ENCODE measurements around the gene SLC17A5. TPM values are rescaled to one million over a fixed set of nuclear protein-coding genes. Genes with fewer than 3 reads are reported as not detected.
A peak's percentile ranks its signal among the peaks of the same experiment; 100 is the strongest.

SLC17A5 gene
- total and polyA plus RNA-seq, 10 of the 15 experiments (the other 5 are each of a cell fraction or from before 2014, with no cell fraction given): 2.3 to 7.2 (median 5.0) TPM

GRCh38 chr6:73547036-73547435, 106.8 kb downstream of the SLC17A5 start:
- POLR2A ChIA-PET: interaction anchor here (0.7 to 1.5 kb wide), 3 partner anchors 10 to 38 kb away, joined by 3 to 4 read pairs (median 3); no protein-coding TSS in a partner anchor
- FAIRE-seq (no peak), ATAC-seq (peak; percentile 29; the same call in 2 of the 3 replicates), DNase-seq (ENCODE audit: low read depth, low spot score) (no peak)
- Histone ChIP-seq H3K79me2 (ENCODE audit: control insufficient read depth, insufficient read depth, low read length) (no peaks in the 10 kb centered on the region), H3K4me2 (ENCODE audit: control insufficient read depth, insufficient read depth) (no peak overlapping the region), H3K9ac (ENCODE audit: control insufficient read depth, insufficient read depth, low read length) (no peak overlapping the region), H3K4me3 (no peak overlapping the region), H3K4me1 (ENCODE audit: control insufficient read depth, insufficient read depth, low read length) (no peaks in the 10 kb centered on the region), H3K9me3 (replicated peaks; ENCODE audit: control insufficient read depth, insufficient read depth, low read length) (no peaks in the 10 kb centered on the region), H4K20me1 (ENCODE audit: control insufficient read depth, insufficient read depth) (no peaks in the 10 kb centered on the region), H3K36me3 (ENCODE audit: control insufficient read depth in 2 of 2, insufficient read depth in 2 of 2, low read length in 1 of 2) (no peaks in the 10 kb centered on the region), H3K27ac (ENCODE audit: control insufficient read depth, insufficient read depth) (no peak overlapping the region), H3K27me3 (replicated peaks in 1 of 2; ENCODE audit: control insufficient read depth in 2 of 2, insufficient read depth in 2 of 2, low read length in 1 of 2) (no peaks in the 10 kb centered on the region), H2AFZ (ENCODE audit: control insufficient read depth, low read depth, low read length) (no peak overlapping the region)
- CTCF ChIA-PET: interaction anchor here (3.4 kb wide), 1 partner anchor 11 kb away, joined by 18 read pairs; no protein-coding TSS in a partner anchor
- WGBS (ENCODE audit: insufficient coverage, insufficient replicate concordance, low lambda C conversion rate, missing lambda C conversion rate): 23% methylated on average over 1 of the region's 1 CpG
- TF ChIP-seq SPI1 (IDR thresholded peaks at IDR 0.05; ENCODE audit: borderline replicate concordance, insufficient read depth, low read depth, low read length) (peak; percentile 26; the same call in 1 of the 2 replicates), RB1 (IDR thresholded peaks at IDR 0.05; ENCODE audit: borderline replicate concordance) (no peak), CREB1 (IDR thresholded peaks at IDR 0.05; ENCODE audit: low read depth) (no peak), RUNX3 (IDR thresholded peaks at IDR 0.05; ENCODE audit: low read length) (peak; percentile 11; the same call in 1 of the 2 replicates), ETV6 (conservative IDR thresholded peaks at IDR 0.05 in 1 of 2, IDR thresholded peaks at IDR 0.05 in 1 of 2; ENCODE audit: borderline replicate concordance in 1 of 2, low read depth in 1 of 2) (no peak), RBBP5 (conservative IDR thresholded peaks at IDR 0.05) (no peak)
- SMC1A ChIA-PET (ENCODE audit: uncharacterized antibody, unreplicated experiment): interaction anchor here (0.6 to 2.9 kb wide), 4 partner anchors 11 to 33 kb away, joined by 3 to 21 read pairs (median 6); no protein-coding TSS in a partner anchor
- intact Hi-C loops (cut with micrococcal nuclease; ENCODE audit: unreplicated experiment) (no loop called here), in situ Hi-C loops (cut with MboI) (no loop called here)
- BruUV-seq (replicated peaks): no TSS peak
- RAD21 ChIA-PET (ENCODE audit: unreplicated experiment): interaction anchor here (0.6 to 2.0 kb wide), 3 partner anchors 14 to 1977 kb away, joined by 3 to 5 read pairs (median 3); no protein-coding TSS in a partner anchor

Small RNAs within 50 kb of the gene (small RNA-seq; reads per million reads assigned to genes)
- not detected for gene RPS27P15

Other genes starting within 250 kb of the SLC17A5 start
- gene CGAS, start 201.7 kb downstream of the SLC17A5 start, total RNA-seq (2014; rRNA removed): 30.2 and 32.5 TPM in 2 replicates
- 23.5 and 24.9 TPM in 2 replicates for gene CGAS, start 201.7 kb downstream of the SLC17A5 start, total RNA-seq (2014; rRNA removed; fragmentation: Illumina TruSeq; extraction: Trizol)
- 25.7 and 25.8 TPM in 2 replicates for gene CGAS, start 201.7 kb downstream of the SLC17A5 start, total RNA-seq (2021)
- gene CGAS, start 201.7 kb downstream of the SLC17A5 start, polyA plus RNA-seq (2011; rRNA removed): 15.3 and 23.3 TPM in 2 replicates
- 13.1 and 15.5 TPM in 2 replicates for gene CGAS, start 201.7 kb downstream of the SLC17A5 start, polyA plus RNA-seq (2014; fragmentation: Illumina TruSeq; extraction: Trizol)
- gene CGAS, start 201.7 kb downstream of the SLC17A5 start, polyA plus RNA-seq (2014; fragmentation: Nextera tagmentation; extraction: Ambion mirVana): 1 to 10 TPM; 4.7 to 7.9 TPM
- 16.9 and 19.9 TPM in 2 replicates for gene CGAS, start 201.7 kb downstream of the SLC17A5 start, polyA plus RNA-seq (2014; rRNA removed)
- 10 to 100 TPM; 24.2 to 25.5 TPM for gene CGAS, start 201.7 kb downstream of the SLC17A5 start, polyA plus RNA-seq (2016; fragmentation: Nextera tagmentation; extraction: Ambion mirVana)
- gene MTO1, start 192.3 kb downstream of the SLC17A5 start, total RNA-seq (2014; rRNA removed): 40.4 and 41.8 TPM in 2 replicates
- gene MTO1, start 192.3 kb downstream of the SLC17A5 start, total RNA-seq (2014; rRNA removed; fragmentation: Illumina TruSeq; extraction: Trizol): 35.2 and 40.8 TPM in 2 replicates
- gene MTO1, start 192.3 kb downstream of the SLC17A5 start, total RNA-seq (2021): 30.2 and 30.7 TPM in 2 replicates
- 35.5 and 42.0 TPM in 2 replicates for gene MTO1, start 192.3 kb downstream of the SLC17A5 start, polyA plus RNA-seq (2011; rRNA removed)
- gene MTO1, start 192.3 kb downstream of the SLC17A5 start, polyA plus RNA-seq (2014; fragmentation: Illumina TruSeq; extraction: Trizol): 29.4 and 38.0 TPM in 2 replicates
- 10 to 100 TPM; 24.8 to 28.0 TPM for gene MTO1, start 192.3 kb downstream of the SLC17A5 start, polyA plus RNA-seq (2014; fragmentation: Nextera tagmentation; extraction: Ambion mirVana)
- 25.5 and 26.4 TPM in 2 replicates for gene MTO1, start 192.3 kb downstream of the SLC17A5 start, polyA plus RNA-seq (2014; rRNA removed)
- gene MTO1, start 192.3 kb downstream of the SLC17A5 start, polyA plus RNA-seq (2016; fragmentation: Nextera tagmentation; extraction: Ambion mirVana): 10 to 100 TPM; 45.1 to 53.6 TPM
- gene EEF1A1, start 133.0 kb downstream of the SLC17A5 start, total RNA-seq (2014; rRNA removed): 14,131 and 16,902 TPM in 2 replicates
- 17,468 and 18,090 TPM in 2 replicates for gene EEF1A1, start 133.0 kb downstream of the SLC17A5 start, total RNA-seq (2014; rRNA removed; fragmentation: Illumina TruSeq; extraction: Trizol)
- gene EEF1A1, start 133.0 kb downstream of the SLC17A5 start, total RNA-seq (2021): 14,684 and 15,216 TPM in 2 replicates
- 17,795 and 20,374 TPM in 2 replicates for gene EEF1A1, start 133.0 kb downstream of the SLC17A5 start, polyA plus RNA-seq (2011; rRNA removed)
- gene EEF1A1, start 133.0 kb downstream of the SLC17A5 start, polyA plus RNA-seq (2014; fragmentation: Illumina TruSeq; extraction: Trizol): 16,201 and 18,845 TPM in 2 replicates
- gene EEF1A1, start 133.0 kb downstream of the SLC17A5 start, polyA plus RNA-seq (2014; fragmentation: Nextera tagmentation; extraction: Ambion mirVana): over 10,000 TPM in 1 of 2 experiments, 1,000 to 10,000 TPM in 1; 8,305 to 13,725 TPM
- gene EEF1A1, start 133.0 kb downstream of the SLC17A5 start, polyA plus RNA-seq (2014; rRNA removed): 12,347 and 14,133 TPM in 2 replicates
- 1,000 to 10,000 TPM; 4,214 to 4,415 TPM for gene EEF1A1, start 133.0 kb downstream of the SLC17A5 start, polyA plus RNA-seq (2016; fragmentation: Nextera tagmentation; extraction: Ambion mirVana)
- gene CD109, start 42.2 kb upstream of the SLC17A5 start, total RNA-seq (2014; rRNA removed): 3.8 and 4.8 TPM in 2 replicates
- gene CD109, start 42.2 kb upstream of the SLC17A5 start, total RNA-seq (2014; rRNA removed; fragmentation: Illumina TruSeq; extraction: Trizol): 3.4 and 3.8 TPM in 2 replicates
- 3.2 and 4.4 TPM in 2 replicates for gene CD109, start 42.2 kb upstream of the SLC17A5 start, total RNA-seq (2021)
- 0.27 and 0.30 TPM in 2 replicates for gene CD109, start 42.2 kb upstream of the SLC17A5 start, polyA plus RNA-seq (2011; rRNA removed)
- gene CD109, start 42.2 kb upstream of the SLC17A5 start, polyA plus RNA-seq (2014; fragmentation: Illumina TruSeq; extraction: Trizol): 3.9 and 5.5 TPM in 2 replicates
- gene CD109, start 42.2 kb upstream of the SLC17A5 start, polyA plus RNA-seq (2014; fragmentation: Nextera tagmentation; extraction: Ambion mirVana): 1 to 10 TPM; 1.0 to 1.5 TPM
- gene CD109, start 42.2 kb upstream of the SLC17A5 start, polyA plus RNA-seq (2014; rRNA removed): 2.3 TPM in 2 replicates
- gene CD109, start 42.2 kb upstream of the SLC17A5 start, polyA plus RNA-seq (2016; fragmentation: Nextera tagmentation; extraction: Ambion mirVana): 1 to 10 TPM; 1.4 to 2.0 TPM